GM12873 (cell line): ENCODE measurements around the gene NAV2.

Source experiments
- TF ChIP-seq, protein P1 (sequence below): IDR thresholded peaks from 2 replicates; pipeline ENCODE4 v1.5.1; 2012; ENCODE audit warnings: low read depth, mild to moderate bottlenecking, moderate library complexity, low read length, control low read depth; ENCODE audit not compliant: insufficient read depth; ENCODE audit errors: missing control alignments

NAV2 gene

DNA sequence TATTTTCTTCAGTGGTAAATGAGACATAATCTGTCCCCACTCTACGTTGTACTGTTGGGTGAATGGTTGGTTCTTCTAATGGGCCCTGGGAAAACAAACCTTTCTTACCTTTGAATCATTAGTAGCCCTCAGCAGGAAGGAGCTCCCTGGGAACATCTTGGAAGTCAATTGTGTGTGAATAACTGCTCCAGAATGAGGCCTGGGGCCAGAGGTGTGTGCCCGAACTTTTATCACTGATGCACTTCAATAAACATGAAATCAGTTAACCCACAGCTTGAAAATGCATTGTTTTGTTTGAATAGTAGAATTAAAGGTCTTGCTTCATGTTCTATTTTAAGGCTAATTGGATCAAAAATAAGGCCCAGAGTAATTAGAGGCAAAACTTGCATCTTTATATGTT is 67.1 kb downstream of the NAV2 start:
- TF ChIP-seq, protein P1, sequence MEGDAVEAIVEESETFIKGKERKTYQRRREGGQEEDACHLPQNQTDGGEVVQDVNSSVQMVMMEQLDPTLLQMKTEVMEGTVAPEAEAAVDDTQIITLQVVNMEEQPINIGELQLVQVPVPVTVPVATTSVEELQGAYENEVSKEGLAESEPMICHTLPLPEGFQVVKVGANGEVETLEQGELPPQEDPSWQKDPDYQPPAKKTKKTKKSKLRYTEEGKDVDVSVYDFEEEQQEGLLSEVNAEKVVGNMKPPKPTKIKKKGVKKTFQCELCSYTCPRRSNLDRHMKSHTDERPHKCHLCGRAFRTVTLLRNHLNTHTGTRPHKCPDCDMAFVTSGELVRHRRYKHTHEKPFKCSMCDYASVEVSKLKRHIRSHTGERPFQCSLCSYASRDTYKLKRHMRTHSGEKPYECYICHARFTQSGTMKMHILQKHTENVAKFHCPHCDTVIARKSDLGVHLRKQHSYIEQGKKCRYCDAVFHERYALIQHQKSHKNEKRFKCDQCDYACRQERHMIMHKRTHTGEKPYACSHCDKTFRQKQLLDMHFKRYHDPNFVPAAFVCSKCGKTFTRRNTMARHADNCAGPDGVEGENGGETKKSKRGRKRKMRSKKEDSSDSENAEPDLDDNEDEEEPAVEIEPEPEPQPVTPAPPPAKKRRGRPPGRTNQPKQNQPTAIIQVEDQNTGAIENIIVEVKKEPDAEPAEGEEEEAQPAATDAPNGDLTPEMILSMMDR, result no peak

DNA sequence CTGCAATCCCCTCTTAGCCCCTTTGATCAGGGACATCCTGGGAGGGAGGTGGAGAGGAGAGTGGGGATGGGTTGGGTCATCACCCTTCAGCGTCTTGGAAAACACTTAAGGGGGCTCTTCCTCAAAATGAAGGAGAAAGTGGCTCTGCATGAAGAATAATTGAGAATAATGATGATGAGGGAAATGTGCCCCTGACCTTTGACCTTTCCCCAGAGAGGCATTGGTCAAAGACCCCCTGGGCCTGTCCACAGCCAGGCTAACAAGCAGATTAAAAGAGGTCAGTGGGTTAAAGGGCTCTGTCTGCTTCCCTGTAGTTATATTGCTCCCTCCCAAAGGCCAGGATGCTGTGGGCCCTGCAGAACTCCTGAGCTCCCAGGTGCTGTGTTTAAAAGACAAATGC is 68.7 kb downstream of the NAV2 start:
- TF ChIP-seq, protein P1, result no peak

DNA sequence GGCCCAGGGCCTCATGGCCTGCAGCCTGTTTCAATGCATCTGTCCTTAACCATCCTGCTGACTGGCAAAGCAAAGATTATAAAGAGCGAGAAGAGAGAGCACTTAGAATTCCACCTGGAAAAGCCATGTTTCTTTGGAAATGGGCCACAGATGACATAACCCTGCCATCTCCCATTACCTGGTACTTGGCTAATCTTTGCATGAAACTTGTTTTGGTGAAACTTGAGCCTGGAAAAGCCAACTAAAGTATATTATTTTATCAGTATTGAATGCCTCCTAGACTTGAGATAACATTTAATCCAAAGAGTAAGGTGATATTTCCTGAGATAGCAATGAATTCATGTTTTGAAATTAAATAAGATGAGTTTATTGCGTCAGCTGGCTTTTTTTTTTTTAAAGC is 72.6 kb downstream of the NAV2 start:
- TF ChIP-seq, protein P1, result no peak

DNA sequence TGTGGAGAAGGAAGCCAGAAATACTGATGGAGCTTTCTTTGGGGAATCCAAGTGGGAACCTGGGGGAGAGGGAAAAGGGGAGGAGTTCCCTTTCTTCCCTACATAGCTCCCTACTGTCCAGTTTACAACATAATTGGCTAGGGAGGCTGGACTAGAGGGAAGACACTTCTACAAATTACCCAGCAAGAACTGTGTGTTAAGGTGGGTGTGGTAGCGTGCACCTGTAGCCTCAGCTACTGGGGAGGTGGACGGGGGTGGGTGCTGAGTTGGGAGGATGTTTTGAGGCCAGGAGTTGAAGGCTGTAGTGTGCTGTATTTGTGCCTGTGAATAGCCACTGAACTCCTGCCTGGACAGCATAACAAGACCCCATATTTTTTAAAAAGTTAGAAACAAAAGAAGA is 74.0 kb downstream of the NAV2 start:
- TF ChIP-seq, protein P1, result no peak

DNA sequence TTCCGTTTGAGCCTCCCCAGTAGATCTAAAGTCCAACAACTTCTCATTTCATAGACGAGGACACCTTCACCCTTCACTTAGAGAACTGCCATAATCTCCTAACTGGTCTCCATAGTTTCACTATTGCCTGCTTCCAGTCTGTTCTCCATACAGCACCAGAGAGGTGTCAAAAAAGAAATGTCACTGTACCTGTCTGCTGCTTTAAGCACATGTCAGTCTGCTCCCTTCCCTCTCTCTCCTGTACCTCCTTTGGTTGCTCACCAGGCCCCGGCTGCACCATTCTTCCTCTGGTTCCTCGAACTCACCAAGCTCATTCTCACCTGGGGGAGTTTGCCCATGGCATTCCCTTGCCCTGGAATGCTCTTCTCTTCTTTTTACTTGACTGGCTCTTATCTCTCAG is 75.8 kb downstream of the NAV2 start:
- TF ChIP-seq, protein P1, result no peak

DNA sequence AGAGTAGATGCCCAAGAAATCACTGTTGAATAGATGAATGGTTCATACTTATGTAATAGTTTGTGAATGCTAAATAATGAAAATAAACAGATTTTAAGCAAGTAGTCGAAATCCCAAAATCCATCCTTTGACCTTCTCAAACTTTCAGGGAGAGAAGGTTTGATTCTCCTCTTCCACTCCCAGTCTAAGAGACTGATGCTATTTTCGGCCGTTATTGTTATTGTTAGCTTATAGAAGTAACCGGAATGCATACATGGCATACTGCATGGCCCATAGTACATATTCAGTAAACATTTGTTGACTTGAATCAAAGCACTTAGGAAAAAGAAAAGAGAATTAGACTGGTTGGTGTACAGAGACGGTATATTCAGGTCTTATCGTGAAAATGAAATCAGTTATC is 76.6 kb downstream of the NAV2 start:
- TF ChIP-seq, protein P1, result no peak

DNA sequence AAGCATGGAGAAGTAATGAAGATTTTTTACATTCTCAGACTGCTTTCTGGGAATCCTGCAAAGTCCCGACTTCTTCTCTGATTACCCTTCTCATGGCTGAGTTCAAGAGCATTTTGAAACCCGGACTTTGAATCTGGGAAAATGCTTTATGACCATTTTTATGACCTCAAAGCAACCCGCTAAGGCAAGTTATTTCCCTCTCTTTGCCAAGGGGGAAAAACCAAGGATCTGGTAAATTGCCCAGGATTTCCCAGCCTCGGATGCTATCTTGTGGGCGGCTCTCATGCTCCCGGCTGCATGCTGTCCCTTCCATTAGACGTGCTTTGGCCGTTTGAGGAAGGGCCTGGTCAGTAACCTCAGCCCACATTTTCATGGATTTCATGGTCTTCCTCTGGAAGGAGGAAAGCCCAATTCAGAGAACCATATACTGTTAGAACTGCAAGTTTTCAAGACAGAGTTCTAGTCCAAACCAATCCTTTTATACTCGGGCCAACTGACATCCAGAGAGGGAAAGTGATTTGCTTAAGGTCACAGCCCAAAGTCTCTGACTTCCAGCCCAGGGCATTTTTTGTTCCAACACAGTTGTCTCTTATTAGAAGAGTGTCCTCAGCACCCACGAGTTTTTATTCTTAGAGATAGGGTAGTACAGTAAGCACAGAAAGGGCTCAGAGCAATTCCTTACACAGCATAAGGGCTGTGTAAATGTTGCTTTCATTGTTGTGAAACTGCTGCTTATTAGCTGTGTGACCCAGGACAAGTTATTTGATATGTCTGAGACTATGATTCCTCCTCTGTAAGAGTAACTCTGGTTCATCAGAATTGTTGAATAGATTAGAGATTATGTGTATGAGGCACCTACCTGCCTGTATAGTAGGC is 77.4 kb downstream of the NAV2 start:
- TF ChIP-seq, protein P1, result no peak
